ENCODE results near the gene AGA. TPM values are rescaled to one million over a fixed set of nuclear protein-coding genes. Genes with fewer than 3 reads are reported as not detected.

AGA gene
- total and polyA plus RNA-seq, 9 donors = 8.9 to 25.0 (median 17.6) TPM

DNA sequence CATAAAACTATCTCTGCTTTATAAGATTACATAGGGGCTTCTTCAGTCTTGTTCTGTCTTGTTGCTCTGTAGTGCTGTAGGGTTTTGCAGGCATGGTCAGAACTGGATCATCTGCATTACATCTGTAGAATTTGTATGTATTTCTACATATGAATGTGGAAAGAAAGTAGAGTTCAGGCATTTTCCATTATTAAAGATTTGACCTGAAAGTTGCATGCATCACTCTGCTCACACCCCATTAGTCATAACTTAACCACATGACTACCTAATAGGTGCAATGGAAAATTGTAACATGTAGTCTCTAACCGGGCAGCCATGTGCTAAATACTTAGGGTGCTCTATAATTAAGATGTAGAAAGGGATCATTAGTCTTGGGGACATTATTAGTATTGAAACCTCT, 45.7 kb upstream of the AGA start:
- H3K9me3 ChIP-seq = no peaks in the 10 kb centered on the region
- H3K4me3 ChIP-seq = no peak overlapping the region
- H3K36me3 ChIP-seq = no peaks in the 10 kb centered on the region
- TF ChIP-seq EP300 (IDR thresholded peaks at IDR 0.05) (no peak), CTCF (IDR thresholded peaks at IDR 0.05) (no peak), POLR2A (IDR thresholded peaks at IDR 0.05) (no peak)
- H3K4me1 ChIP-seq (ENCODE audit: insufficient read depth) = no peaks in the 10 kb centered on the region
- H3K27ac ChIP-seq = no peak overlapping the region
- no peaks in the 10 kb centered on the region for H3K27me3 ChIP-seq
- intact Hi-C loops (cut with DNase I) = no loop called here
- DNase-seq = no peak
- WGBS, 3 donors = 88 to 100% (median 90%) methylated on average over 1 of the region's 1 CpG

- Histone ChIP-seq H3K36me3 (no peaks in the 10 kb centered on the region), H3K27ac (no peak overlapping the region), H3K27me3 (no peaks in the 10 kb centered on the region), H3K9me3 (no peaks in the 10 kb centered on the region), H3K4me3 (no peak overlapping the region), H3K4me1 (ENCODE audit: insufficient read depth) (no peaks in the 10 kb centered on the region)
- 90 to 100% (median 91%) methylated on average over 1 of the region's 1 CpG for WGBS, 3 donors
- TF ChIP-seq POLR2A (IDR thresholded peaks at IDR 0.05) (no peak), CTCF (IDR thresholded peaks at IDR 0.05) (no peak), EP300 (IDR thresholded peaks at IDR 0.05) (no peak)
- intact Hi-C loops (cut with DNase I) = no loop called here
- no peak for DNase-seq
Observed at GRCh38 chr4:177485528-177485927, 43.3 kb upstream of the AGA start.

DNA sequence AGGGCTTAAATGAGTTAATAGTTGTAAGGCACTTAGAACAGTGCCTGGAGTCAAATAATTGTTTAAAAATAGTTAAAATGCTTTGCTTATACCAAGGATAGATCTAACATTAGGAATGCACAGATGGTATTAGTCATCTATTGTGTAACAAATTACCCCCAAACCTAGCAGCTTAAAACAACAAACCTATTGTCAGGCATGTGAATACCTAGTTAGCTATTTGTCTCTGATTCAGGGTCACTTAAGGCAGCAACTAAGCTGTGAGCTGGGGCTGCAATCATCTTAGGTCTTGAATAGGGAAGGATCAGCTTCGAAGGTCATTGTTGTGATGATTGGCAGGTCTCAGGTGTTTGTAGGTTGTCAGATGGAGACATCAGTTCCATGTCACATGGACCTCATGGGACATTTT, 42.4 kb upstream of the AGA start:
- no peak for TF ChIP-seq CTCF (IDR thresholded peaks at IDR 0.05)
- no peak for TF ChIP-seq POLR2A (IDR thresholded peaks at IDR 0.05)
- TF ChIP-seq EP300 (IDR thresholded peaks at IDR 0.05) = no peak
- intact Hi-C loops (cut with DNase I) = no loop called here
- Histone ChIP-seq H3K4me1 (ENCODE audit: insufficient read depth) (no peaks in the 10 kb centered on the region), H3K9me3 (no peaks in the 10 kb centered on the region), H3K4me3 (no peak overlapping the region), H3K27me3 (no peaks in the 10 kb centered on the region), H3K27ac (no peak overlapping the region), H3K36me3 (no peaks in the 10 kb centered on the region)
- no peak for DNase-seq
- 93 to 100% (median 100%) methylated on average over 1 of the region's 1 CpG for WGBS, 3 donors

DNA sequence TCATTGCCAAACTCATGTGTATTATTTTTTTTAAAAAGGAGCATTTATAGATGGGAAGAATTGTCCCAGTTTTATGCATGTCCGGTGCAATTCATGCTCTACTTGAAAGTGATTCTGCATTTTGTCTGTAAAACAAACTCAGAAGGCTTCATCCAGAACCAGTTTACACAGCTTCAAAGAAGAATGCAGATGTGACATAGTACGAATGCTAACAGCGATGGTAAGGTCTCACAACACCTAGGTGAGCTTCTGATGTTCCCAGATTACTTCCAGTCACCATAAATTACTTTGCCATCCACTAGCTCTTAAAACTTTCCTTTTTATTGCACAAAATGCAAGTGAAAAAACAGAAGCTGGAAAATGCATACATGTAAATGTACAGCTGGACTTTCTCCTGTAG, 41.5 kb upstream of the AGA start:
- Histone ChIP-seq H3K4me1 (ENCODE audit: insufficient read depth) (no peaks in the 10 kb centered on the region), H3K27ac (no peak overlapping the region), H3K9me3 (no peaks in the 10 kb centered on the region), H3K27me3 (no peaks in the 10 kb centered on the region), H3K36me3 (no peaks in the 10 kb centered on the region), H3K4me3 (no peak overlapping the region)
- 62 to 79% (median 72%) methylated on average over 3 of the region's 3 CpGs for WGBS, 3 donors
- TF ChIP-seq CTCF (IDR thresholded peaks at IDR 0.05) (no peak), EP300 (IDR thresholded peaks at IDR 0.05) (no peak), POLR2A (IDR thresholded peaks at IDR 0.05) (no peak)
- intact Hi-C loops (cut with DNase I) = no loop called here
- DNase-seq = no peak

GRCh38 chr4:177483271-177483670, 41.0 kb upstream of the AGA start:
- Histone ChIP-seq H3K4me1 (ENCODE audit: insufficient read depth) (no peaks in the 10 kb centered on the region), H3K4me3 (no peak overlapping the region), H3K27me3 (no peaks in the 10 kb centered on the region), H3K9me3 (no peaks in the 10 kb centered on the region), H3K27ac (no peak overlapping the region), H3K36me3 (no peaks in the 10 kb centered on the region)
- WGBS, 3 donors = 65 to 88% (median 84%) methylated on average over 1 of the region's 1 CpG
- TF ChIP-seq EP300 (IDR thresholded peaks at IDR 0.05) (no peak), POLR2A (IDR thresholded peaks at IDR 0.05) (no peak)
- DNase-seq = no peak
- intact Hi-C loops (cut with DNase I) = no loop called here

Measured in ovary (tissue), 9 donors.